H9 (cell line): ENCODE data around the gene GGCX. TPM values are rescaled to one million over a fixed set of nuclear protein-coding genes. Genes with fewer than 3 reads are reported as not detected.

ENCODE experiments used
- DNase-seq: peaks from one replicate; pipeline ENCODE4 v3.0.0-alpha.2; 2017
- H2AFZ ChIP-seq: one replicate; pipeline ENCODE4 v1.6.1; 2013; ENCODE audit warnings: mild to moderate bottlenecking, low read length, control low read depth, moderate library complexity
- H2AK5ac ChIP-seq: 2 replicates; pipeline ENCODE4 v1.6.1; 2013; ENCODE audit warnings: low read length, control low read depth, mixed read lengths; ENCODE audit not compliant: insufficient read length
- H2BK120ac ChIP-seq: one replicate; pipeline ENCODE4 v1.6.1; 2013; ENCODE audit warnings: low read depth, mild to moderate bottlenecking, low read length, control low read depth, inconsistent platforms; ENCODE audit not compliant: poor library complexity, severe bottlenecking
- H2BK12ac ChIP-seq: 2 replicates; pipeline ENCODE4 v1.6.1; 2013; ENCODE audit warnings: low read length, control low read depth, mixed read lengths, low read depth; ENCODE audit not compliant: insufficient read length
- H2BK15ac ChIP-seq: 2 replicates; pipeline ENCODE4 v1.6.1; 2013; ENCODE audit warnings: low read depth, low read length, control low read depth
- H2BK20ac ChIP-seq: one replicate; pipeline ENCODE4 v1.6.1; 2013; ENCODE audit warnings: low read depth, mild to moderate bottlenecking, low read length, control low read depth, inconsistent platforms; ENCODE audit not compliant: poor library complexity, severe bottlenecking
- H2BK5ac ChIP-seq: 2 replicates; pipeline ENCODE4 v1.6.1; 2013; ENCODE audit warnings: low read length, control low read depth, mixed read lengths; ENCODE audit not compliant: insufficient read length
- H3K14ac ChIP-seq: 2 replicates; pipeline ENCODE4 v1.6.1; 2013; ENCODE audit warnings: low read length, control low read depth; ENCODE audit not compliant: insufficient read depth
- H3K18ac ChIP-seq: 2 replicates; pipeline ENCODE4 v1.6.1; 2013; ENCODE audit warnings: low read depth, mild to moderate bottlenecking, mixed read lengths, low read length, control low read depth; ENCODE audit not compliant: insufficient read length
- H3K23ac ChIP-seq: 2 replicates; pipeline ENCODE4 v1.6.1; 2013; ENCODE audit warnings: low read length, control low read depth, mixed read lengths, low read depth; ENCODE audit not compliant: insufficient read length
- H3K23me2 ChIP-seq: 2 replicates; pipeline ENCODE4 v1.6.1; 2013; ENCODE audit warnings: low read depth, mild to moderate bottlenecking, mixed read lengths, low read length, control low read depth; ENCODE audit not compliant: insufficient read length, poor library complexity, severe bottlenecking
- H3K27ac ChIP-seq: 2 replicates; pipeline ENCODE4 v1.5.1; 2013; ENCODE audit warnings: low read length, control low read depth, mixed read lengths, low read depth; ENCODE audit not compliant: insufficient read length
- H3K27me3 ChIP-seq: 2 replicates; pipeline ENCODE4 v1.6.1; 2013; ENCODE audit warnings: low read length, control low read depth, inconsistent platforms; ENCODE audit not compliant: insufficient read depth
- H3K4ac ChIP-seq: 2 replicates; pipeline ENCODE4 v1.6.1; 2013; ENCODE audit warnings: low read depth, mild to moderate bottlenecking, control low read depth, inconsistent platforms, low read length, moderate library complexity
- H3K4me1 ChIP-seq: 2 replicates; pipeline ENCODE4 v1.6.1; 2013; ENCODE audit warnings: low read length, control low read depth, inconsistent platforms; ENCODE audit not compliant: insufficient read depth
- H3K4me2 ChIP-seq: 2 replicates; pipeline ENCODE4 v1.6.1; 2013; ENCODE audit warnings: low read length, control low read depth, mixed read lengths; ENCODE audit not compliant: insufficient read length, insufficient read depth
- H3K56ac ChIP-seq: 2 replicates; pipeline ENCODE4 v1.6.1; 2013; ENCODE audit warnings: low read depth, mild to moderate bottlenecking, mixed read lengths, low read length, control low read depth; ENCODE audit not compliant: insufficient read length
- H3K79me1 ChIP-seq: 2 replicates; pipeline ENCODE4 v1.6.1; 2013; ENCODE audit warnings: low read depth, mild to moderate bottlenecking, moderate library complexity, low read length, control low read depth, inconsistent platforms; ENCODE audit not compliant: insufficient read depth, poor library complexity, severe bottlenecking
- H3K79me2 ChIP-seq: 2 replicates; pipeline ENCODE4 v1.6.1; 2013; ENCODE audit warnings: low read length, control low read depth, inconsistent platforms; ENCODE audit not compliant: insufficient read depth
- H3K9ac ChIP-seq: 2 replicates; pipeline ENCODE4 v1.6.1; 2013; ENCODE audit warnings: low read length, control low read depth, mixed read lengths; ENCODE audit not compliant: insufficient read length; ENCODE audit errors: extremely low read depth
- H3K9me3 ChIP-seq: one replicate; pipeline ENCODE4 v1.6.1; 2013; ENCODE audit warnings: low read depth, low read length, inconsistent platforms; ENCODE audit not compliant: control insufficient read depth
- H3T11ph ChIP-seq: one replicate; pipeline ENCODE4 v1.6.1; 2013; ENCODE audit warnings: mild to moderate bottlenecking, low read length, control low read depth, inconsistent platforms
- H4K20me1 ChIP-seq: one replicate; pipeline ENCODE4 v1.6.1; 2013; ENCODE audit not compliant: control insufficient read depth, insufficient read length, insufficient read depth
- H4K5ac ChIP-seq: 2 replicates; pipeline ENCODE4 v1.6.1; 2013; ENCODE audit warnings: low read depth, mild to moderate bottlenecking, mixed read lengths, low read length, control low read depth; ENCODE audit not compliant: insufficient read length
- H4K8ac ChIP-seq: replicated peaks from 2 replicates; pipeline ENCODE4 v1.6.1; 2013; ENCODE audit warnings: low read length, control low read depth, mixed read lengths, low read depth; ENCODE audit not compliant: insufficient read length
- H4K91ac ChIP-seq: 2 replicates; pipeline ENCODE4 v1.6.1; 2013; ENCODE audit warnings: low read depth, mild to moderate bottlenecking, moderate library complexity, mixed read lengths, low read length, control low read depth; ENCODE audit not compliant: insufficient read length
- H3K27ac Mint-ChIP-seq, 3 experiments: 2 replicates in 2 of 3; 3 replicates in 1 of 3; pipeline ENCODE4 v1.8.0; 2020 to 2021; ENCODE audit warnings: mixed read lengths in 3 of 3, mild to moderate bottlenecking in 1 of 3, moderate library complexity in 1 of 3
- H3K27me3 Mint-ChIP-seq: 2 replicates; pipeline ENCODE4 v1.8.0; 2021; ENCODE audit warnings: low read depth, mild to moderate bottlenecking, moderate library complexity, mixed read lengths
- H3K36me3 Mint-ChIP-seq, 3 experiments: 2 replicates in 2 of 3; 3 replicates in 1 of 3; pipeline ENCODE4 v1.8.0; 2020 to 2021; ENCODE audit warnings: low read depth in 3 of 3, mixed read lengths in 3 of 3; ENCODE audit not compliant: insufficient read depth in 1 of 3
- H3K4me1 Mint-ChIP-seq, 2 experiments: 2 replicates each; pipeline ENCODE4 v1.8.0; 2020; ENCODE audit warnings: mixed read lengths in 2 of 2
- H3K4me3 Mint-ChIP-seq, 2 experiments: 2 replicates in 1 of 2; 3 replicates in 1 of 2; pipeline ENCODE4 v1.8.0; 2020 to 2021; ENCODE audit warnings: mild to moderate bottlenecking in 2 of 2, mixed read lengths in 2 of 2, moderate library complexity in 1 of 2
- H3K9me3 Mint-ChIP-seq, 2 experiments: 2 replicates in 1 of 2; 3 replicates in 1 of 2; pipeline ENCODE4 v1.8.0; 2020; ENCODE audit warnings: mild to moderate bottlenecking in 2 of 2, mixed read lengths in 2 of 2, moderate library complexity in 1 of 2
- WGBS: extraction: QIAGEN DNeasy Blood & Tissue Kit; methylation state at CpG from one replicate; pipeline ENCODE4 v1.1.7; 2013; ENCODE audit warnings: missing lambda C conversion rate, low lambda C conversion rate, mixed read lengths; ENCODE audit not compliant: insufficient read length; ENCODE audit errors: extremely low coverage; 5-methylcytosine and 5-hydroxymethylcytosine counted together
- total RNA-seq: library from RNA; stranded (reverse); gene quantifications from 2 replicates; pipeline ENCODE4 v1.2.1, GENCODE V29; 2021
- TF ChIP-seq, protein P1 (sequence below): fragments of 200-600 bp; sonication (generic); conservative IDR thresholded peaks from 3 replicates; pipeline ENCODE4 v1.8.0; 2021; ENCODE audit warnings: antibody characterized with exemption, mild to moderate bottlenecking

GGCX gene
- total RNA-seq, 1 experiment from 2014 or later = 32.9 TPM

DNA sequence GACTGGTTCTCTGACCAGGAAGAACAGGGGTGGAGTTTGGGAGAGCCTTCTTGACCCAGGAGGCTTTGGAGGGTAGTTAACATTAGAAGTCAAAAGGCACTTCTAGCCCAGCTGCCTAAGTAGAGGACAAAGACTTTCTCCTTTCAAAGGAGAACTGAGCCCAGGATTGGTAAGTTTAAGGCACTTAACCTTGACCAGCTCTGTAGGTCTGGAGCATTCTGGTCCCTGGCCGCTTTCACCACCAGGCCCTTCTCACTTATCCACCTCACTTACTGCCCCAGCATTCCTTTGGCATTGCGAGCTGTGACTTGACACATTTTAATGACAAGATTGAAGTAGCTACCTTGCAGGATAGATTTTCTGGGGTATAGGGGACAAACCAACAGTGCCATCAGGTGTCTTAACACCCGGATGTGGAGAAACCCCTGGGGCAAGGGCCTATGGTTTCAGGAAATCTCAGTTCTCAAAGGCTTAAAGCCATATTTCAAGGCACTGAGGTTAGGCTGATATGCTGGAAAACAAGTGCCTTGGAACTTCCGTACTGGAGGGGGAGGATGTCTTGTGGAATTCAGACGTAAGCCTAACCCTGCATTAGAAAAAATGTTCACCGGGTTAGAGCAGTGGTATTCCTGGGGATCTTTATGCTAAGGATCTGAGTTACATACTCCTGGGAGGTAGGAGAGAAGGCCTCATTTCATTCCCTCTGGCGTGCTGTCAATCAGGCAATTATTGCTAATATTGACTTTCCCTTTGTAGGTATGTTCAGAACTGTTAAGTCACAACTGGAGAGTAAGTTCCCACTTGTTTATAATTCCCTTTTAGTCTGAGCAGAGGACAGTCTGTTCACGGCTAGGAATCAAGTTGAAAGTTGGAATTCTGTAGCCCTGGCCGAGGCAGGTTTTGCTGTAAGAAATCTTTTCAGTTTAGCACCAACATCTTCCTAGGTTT is 46.2 kb upstream of the GGCX start:
- Histone ChIP-seq H3K4ac (no peak overlapping the region), H3K23me2 (peaks cover 9% of the 10 kb centered on the region), H3K56ac (no peak overlapping the region), H3K79me1 (no peaks in the 10 kb centered on the region), H3K4me2 (no peak overlapping the region), H4K91ac (no peak overlapping the region), H3K23ac (no peak overlapping the region), H3T11ph (no peak overlapping the region), H3K9me3 (no peaks in the 10 kb centered on the region), H3K27ac (no peak overlapping the region), H2BK5ac (no peak overlapping the region), H4K20me1 (no peaks in the 10 kb centered on the region), H2BK20ac (no peak overlapping the region), H3K79me2 (peaks cover 3% of the 10 kb centered on the region; the same call in 1 of the 2 replicates), H3K18ac (no peak overlapping the region), H2AK5ac (no peak overlapping the region), H4K8ac (no peak overlapping the region), H2AFZ (no peak overlapping the region), H4K5ac (no peak overlapping the region), H3K27me3 (no peaks in the 10 kb centered on the region), H3K4me1 (peaks cover 3% of the 10 kb centered on the region; the same call in 1 of the 2 replicates), H2BK12ac (no peak overlapping the region), H2BK120ac (no peak overlapping the region), H3K14ac (no peak overlapping the region), H3K9ac (no peak overlapping the region), H2BK15ac (no peak overlapping the region)
- Mint-ChIP-seq H3K27me3 (no peaks in the 10 kb centered on the region), H3K9me3 (no peaks in the 10 kb centered on the region; a peak in 1 of 5 replicates), H3K4me3 (no peak overlapping the region), H3K4me1 (peaks cover 16 to 20% of the 10 kb centered on the region in 2 experiments), H3K27ac (peak overlapping the region; percentile 15 to 53 (median 23); a peak in 2 of 7 replicates), H3K36me3 (peaks cover 15 to 41% (median 26%) of the 10 kb centered on the region in 3 experiments; a peak in 6 of 7 replicates)
- DNase-seq = no peak
- WGBS = no CpG with 5 or more reads among the region's 9 CpGs
- TF ChIP-seq, protein P1, sequence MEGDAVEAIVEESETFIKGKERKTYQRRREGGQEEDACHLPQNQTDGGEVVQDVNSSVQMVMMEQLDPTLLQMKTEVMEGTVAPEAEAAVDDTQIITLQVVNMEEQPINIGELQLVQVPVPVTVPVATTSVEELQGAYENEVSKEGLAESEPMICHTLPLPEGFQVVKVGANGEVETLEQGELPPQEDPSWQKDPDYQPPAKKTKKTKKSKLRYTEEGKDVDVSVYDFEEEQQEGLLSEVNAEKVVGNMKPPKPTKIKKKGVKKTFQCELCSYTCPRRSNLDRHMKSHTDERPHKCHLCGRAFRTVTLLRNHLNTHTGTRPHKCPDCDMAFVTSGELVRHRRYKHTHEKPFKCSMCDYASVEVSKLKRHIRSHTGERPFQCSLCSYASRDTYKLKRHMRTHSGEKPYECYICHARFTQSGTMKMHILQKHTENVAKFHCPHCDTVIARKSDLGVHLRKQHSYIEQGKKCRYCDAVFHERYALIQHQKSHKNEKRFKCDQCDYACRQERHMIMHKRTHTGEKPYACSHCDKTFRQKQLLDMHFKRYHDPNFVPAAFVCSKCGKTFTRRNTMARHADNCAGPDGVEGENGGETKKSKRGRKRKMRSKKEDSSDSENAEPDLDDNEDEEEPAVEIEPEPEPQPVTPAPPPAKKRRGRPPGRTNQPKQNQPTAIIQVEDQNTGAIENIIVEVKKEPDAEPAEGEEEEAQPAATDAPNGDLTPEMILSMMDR = no peak
